Neural progenitor cell (in vitro differentiated cells): ENCODE measurements around the gene ITPR2.

Experiments used
- EZH2 ChIP-seq: fragments of 200-600 bp; sonication (generic); IDR thresholded peaks from 2 replicates; pipeline ENCODE4 v1.6.1; 2017; ENCODE audit warnings: antibody characterized with exemption, mild to moderate bottlenecking, moderate library complexity
- TF ChIP-seq, protein P1 (sequence below): fragments of 200-600 bp; sonication (generic); IDR thresholded peaks from 2 replicates; pipeline ENCODE4 v1.5.1; 2017; ENCODE audit warnings: antibody characterized with exemption, mild to moderate bottlenecking

DNA sequence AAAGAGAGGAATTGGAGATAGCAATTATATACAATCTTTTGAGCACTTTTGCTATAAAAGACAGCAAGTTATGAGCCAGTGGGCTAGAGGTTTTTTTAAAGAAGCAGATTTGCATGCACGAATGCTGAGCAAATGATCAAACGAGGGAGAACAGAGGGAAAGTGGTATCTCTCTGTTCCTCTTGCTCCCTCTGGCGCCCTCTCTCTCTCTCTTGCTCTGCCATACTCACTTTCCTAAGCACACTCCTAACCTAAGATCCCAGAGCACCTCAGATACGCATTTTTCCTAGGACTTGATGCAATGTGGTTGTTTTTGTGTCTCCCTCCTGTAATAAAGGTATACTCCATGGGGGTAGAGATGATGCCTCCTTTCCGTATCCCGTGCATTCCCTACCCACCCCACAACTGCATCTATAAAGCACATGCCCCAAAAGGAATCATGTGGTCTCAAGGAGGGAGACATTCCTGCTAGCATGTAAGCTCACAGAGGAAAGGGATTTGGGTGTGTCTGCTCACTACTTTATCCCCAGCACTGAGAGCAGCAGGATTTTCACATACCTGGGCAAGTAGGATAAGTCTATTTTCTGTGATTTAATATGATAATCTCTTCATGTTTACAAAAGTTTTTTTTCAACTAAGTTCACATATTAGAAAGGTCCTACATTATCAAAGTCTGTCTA is 367.4 kb downstream of the ITPR2 start:
- TF ChIP-seq, protein P1, sequence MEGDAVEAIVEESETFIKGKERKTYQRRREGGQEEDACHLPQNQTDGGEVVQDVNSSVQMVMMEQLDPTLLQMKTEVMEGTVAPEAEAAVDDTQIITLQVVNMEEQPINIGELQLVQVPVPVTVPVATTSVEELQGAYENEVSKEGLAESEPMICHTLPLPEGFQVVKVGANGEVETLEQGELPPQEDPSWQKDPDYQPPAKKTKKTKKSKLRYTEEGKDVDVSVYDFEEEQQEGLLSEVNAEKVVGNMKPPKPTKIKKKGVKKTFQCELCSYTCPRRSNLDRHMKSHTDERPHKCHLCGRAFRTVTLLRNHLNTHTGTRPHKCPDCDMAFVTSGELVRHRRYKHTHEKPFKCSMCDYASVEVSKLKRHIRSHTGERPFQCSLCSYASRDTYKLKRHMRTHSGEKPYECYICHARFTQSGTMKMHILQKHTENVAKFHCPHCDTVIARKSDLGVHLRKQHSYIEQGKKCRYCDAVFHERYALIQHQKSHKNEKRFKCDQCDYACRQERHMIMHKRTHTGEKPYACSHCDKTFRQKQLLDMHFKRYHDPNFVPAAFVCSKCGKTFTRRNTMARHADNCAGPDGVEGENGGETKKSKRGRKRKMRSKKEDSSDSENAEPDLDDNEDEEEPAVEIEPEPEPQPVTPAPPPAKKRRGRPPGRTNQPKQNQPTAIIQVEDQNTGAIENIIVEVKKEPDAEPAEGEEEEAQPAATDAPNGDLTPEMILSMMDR: peak; percentile 33
- TF ChIP-seq EZH2: no peak
